HL-60/S4 (cell line): ENCODE measurements around the gene CAMSAP1.

Experiments
- in situ Hi-C: fragments of 300-500 bp; cut with MboI; formaldehyde crosslinking; loops from 2 replicates; pipeline ENCODE4 v1.14.3; 2022; ENCODE audit warnings: low sequenced_read_pairs

CAMSAP1 gene

GRCh38 chr9:135780086-135780485, 127.3 kb downstream of the CAMSAP1 start:
- in situ Hi-C loops: no loop called here

DNA sequence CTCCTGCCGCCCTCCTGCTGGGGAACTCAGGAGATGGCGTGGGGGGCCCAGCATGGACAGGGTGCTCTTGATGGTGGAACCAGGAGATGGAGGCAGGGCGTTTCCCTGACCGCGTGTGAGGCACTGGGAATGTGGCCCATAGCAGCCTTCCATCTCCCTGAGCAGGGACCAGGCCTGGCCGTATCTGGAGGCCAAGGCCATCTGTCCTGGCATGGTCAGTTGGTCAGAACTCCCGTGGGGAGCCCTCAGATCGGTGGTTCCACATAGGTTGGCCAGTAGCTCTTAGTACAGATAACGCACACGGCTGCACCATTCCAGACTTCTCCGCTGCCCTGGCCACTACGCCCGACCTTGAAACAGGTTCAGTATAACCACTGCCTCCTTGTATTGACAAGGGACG, 127.8 kb downstream of the CAMSAP1 start:
- in situ Hi-C loops: no loop called here

- in situ Hi-C loops: no loop called here
Observed at GRCh38 chr9:135778421-135778820, 128.9 kb downstream of the CAMSAP1 start.

DNA sequence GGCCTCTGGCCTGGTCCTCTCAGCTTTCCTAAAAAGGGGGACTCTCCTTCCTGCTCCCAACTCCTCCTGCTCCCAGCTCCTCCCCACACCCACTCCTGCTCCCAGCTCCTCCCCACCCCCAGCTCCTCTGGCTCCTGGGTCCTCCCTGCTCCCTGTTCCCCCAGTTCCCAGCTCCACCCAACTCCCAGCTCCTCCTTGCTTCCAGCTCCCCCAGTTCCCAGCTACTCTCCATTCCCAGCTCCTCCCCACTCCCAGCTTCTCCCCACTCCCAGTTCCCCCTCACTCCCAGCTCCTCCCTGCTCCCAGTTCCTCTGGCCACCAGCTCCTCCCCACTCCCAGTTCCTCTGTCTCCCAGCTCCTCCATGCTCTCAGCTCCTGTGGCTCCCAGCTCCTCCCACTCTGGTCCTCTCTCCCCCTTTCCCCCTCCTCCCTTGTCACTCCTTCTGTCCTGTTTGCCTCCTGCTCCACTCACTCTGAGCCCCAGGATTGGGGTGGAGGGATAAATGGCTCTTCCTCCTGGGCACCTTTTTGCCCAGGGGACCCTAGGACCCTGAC, 129.6 kb downstream of the CAMSAP1 start:
- in situ Hi-C loops: no loop called here

DNA sequence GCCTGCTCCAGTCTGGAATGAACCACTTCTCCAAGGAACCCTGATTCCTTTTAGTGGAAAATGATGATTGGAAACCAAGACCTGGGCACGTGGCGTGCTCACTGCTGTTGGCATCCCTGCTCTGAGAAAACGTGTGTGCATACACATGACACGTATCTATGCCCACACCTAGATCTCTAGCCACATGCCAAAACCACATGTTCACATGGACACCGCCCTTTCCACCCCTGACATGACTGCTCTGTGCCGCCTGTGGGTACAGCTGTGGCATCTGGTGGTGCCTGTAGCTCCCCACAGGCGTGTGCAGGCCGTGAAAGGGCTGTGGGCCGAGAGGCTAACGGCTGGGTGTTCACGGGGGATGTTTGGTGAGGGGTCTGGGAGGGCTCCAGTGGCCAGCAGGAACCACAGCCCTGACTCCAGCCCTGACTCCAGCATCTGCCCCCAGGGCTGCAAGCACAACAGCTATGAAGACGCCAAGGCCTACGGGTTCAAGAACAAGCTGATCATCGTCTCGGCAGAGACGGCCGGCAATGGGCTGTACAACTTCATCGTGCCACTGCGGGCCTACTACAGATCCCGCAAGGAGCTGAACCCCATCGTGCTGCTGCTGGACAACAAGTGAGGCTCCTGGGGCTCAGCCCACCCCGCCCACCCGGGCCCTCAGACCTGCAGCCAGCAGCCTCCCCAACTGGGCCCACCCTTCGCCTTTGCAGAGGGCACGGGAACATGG, 130.3 kb downstream of the CAMSAP1 start:
- in situ Hi-C loops: no loop called here

DNA sequence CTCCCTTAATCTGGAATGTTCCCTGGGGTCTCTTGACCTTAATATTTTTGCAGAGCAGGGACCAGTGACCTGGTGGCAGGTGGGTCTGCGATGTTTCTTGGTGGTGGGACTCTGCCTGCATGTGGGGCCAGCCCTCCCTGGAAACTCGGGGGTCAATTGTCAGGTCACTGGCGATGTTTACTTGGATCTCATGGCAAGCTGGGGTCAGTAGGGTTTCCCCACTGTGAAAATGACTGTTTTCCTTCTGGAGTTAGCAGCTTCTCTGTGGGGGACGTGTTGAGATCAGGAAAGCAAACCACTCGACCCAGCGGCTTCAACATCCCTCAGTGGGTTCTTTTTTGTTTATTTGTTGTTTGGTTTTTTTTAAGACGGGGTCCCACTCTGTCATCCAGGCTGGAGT, 131.4 kb downstream of the CAMSAP1 start:
- in situ Hi-C loops: no loop called here

GRCh38 chr9:135774794-135775525, 132.4 kb downstream of the CAMSAP1 start:
- in situ Hi-C loops: no loop called here

GRCh38 chr9:135774239-135774747, 133.1 kb downstream of the CAMSAP1 start:
- in situ Hi-C loops: no loop called here

- in situ Hi-C loops: no loop called here
Observed at GRCh38 chr9:135773530-135774238, 133.7 kb downstream of the CAMSAP1 start.

- in situ Hi-C loops: no loop called here
Observed at GRCh38 chr9:135772702-135773493, 134.4 kb downstream of the CAMSAP1 start.

- in situ Hi-C loops: no loop called here
Observed at GRCh38 chr9:135772056-135772646, 135.2 kb downstream of the CAMSAP1 start.

- in situ Hi-C loops: no loop called here
Observed at GRCh38 chr9:135771401-135772051, 135.8 kb downstream of the CAMSAP1 start.

DNA sequence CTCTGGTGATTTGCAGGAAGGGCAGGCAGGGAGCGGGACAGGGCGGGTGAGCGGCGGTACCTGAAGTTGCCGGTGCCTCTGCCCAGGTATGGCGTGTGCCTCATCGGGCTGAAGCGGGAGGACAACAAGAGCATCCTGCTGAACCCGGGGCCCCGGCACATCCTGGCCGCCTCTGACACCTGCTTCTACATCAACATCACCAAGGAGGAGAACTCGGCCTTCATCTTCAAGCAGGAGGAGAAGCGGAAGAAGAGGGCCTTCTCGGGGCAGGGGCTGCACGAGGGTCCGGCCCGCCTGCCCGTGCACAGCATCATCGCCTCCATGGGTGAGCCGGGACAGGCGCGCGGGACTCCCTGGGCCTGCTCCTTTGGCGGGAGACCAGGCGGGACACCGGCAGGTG, 136.6 kb downstream of the CAMSAP1 start:
- in situ Hi-C loops: no loop called here

DNA sequence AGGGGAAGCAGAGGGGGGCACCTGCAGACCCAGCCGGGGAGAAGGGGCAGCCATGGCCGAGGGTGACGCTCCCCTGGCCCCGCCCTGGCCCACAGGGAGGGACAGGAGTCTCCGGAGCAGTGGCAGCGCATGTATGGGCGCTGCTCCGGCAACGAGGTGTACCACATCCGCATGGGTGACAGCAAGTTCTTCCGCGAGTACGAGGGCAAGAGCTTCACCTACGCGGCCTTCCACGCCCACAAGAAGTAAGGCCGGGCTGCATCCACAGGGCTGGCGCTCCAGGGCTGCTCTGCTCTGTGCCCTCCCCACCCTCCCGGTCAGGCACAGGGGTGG, 137.2 kb downstream of the CAMSAP1 start:
- in situ Hi-C loops: no loop called here

GRCh38 chr9:135769489-135770202, 137.7 kb downstream of the CAMSAP1 start:
- in situ Hi-C loops: no loop called here

DNA sequence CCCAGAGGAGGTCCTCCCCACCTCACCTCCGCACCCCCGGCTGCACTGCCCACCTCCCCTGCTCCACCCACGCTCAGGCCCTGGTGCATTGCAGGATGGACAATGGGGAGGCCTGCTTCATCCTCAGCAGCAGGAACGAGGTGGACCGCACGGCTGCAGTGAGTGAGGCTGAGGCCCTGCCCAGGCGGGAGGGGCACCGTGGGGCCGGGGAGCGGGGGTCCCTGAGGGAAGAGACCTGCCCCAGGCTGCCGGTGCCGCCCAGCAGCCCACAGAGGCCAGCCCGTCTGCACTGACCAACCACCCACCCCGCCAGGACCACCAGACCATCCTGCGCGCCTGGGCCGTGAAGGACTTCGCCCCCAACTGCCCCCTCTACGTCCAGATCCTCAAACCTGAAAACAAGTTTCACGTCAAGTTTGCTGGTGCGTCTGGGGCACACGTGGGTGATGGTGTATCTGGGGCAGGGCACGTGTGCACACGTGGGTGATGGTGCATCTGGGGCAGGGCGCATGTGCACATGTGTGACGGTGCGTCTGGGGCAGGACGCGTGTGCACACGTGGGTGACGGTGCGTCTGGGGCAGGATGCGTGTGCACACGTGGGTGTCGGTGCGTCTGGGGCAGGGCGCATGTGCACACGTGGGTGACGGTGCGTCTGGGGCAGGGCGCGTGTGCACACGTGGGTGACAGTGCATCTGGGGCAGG, 138.7 kb downstream of the CAMSAP1 start:
- in situ Hi-C loops: no loop called here

GRCh38 chr9:135766707-135767106, 140.6 kb downstream of the CAMSAP1 start:
- in situ Hi-C loops: no loop called here

- in situ Hi-C loops: no loop called here
Observed at GRCh38 chr9:135766251-135766650, 141.1 kb downstream of the CAMSAP1 start.

GRCh38 chr9:135765416-135765815, 141.9 kb downstream of the CAMSAP1 start:
- in situ Hi-C loops: no loop called here
